ENCODE data around the gene DIS3L2.

- TF ChIP-seq CTCF (IDR thresholded peaks at IDR 0.05) (no peak), POLR2A (IDR thresholded peaks at IDR 0.05) (no peak)
Observed at GRCh38 chr2:232290668-232291067, 329.2 kb downstream of the DIS3L2 start.

Data from uterus (tissue), 2 donors.